ENCODE results near the gene PHAX.
"Not testable (repeated sequence)": the region's sequence is repeated elsewhere in the genome, so short reads cannot be mapped to it uniquely, and the experiment has no call there.

The PHAX gene

DNA sequence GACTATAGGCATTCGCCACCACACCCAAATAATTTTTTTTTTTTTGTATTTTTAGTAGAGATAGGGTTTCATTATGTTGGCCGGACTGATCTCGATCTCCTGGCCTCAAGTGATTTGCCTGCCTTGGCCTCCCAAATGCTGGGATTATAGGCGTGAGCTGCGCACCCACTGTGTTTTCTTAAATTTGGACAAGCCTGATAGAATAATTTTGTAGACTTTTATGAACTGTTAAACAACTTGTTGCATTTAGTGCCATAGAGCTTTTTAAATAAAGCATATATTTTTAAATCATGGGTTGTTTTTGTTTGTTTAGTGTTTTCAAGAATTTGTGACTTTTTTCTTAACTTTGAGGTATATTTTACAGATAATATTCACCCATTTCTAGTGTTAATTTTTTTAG is 4.8 kb downstream of the PHAX start:
- H3K4me3 ChIP-seq (ENCODE audit: control insufficient read depth, low read depth, low read length), result no peak overlapping the region
- no peak for DNase-seq (ENCODE audit: low read depth)
- TF ChIP-seq, protein P1, sequence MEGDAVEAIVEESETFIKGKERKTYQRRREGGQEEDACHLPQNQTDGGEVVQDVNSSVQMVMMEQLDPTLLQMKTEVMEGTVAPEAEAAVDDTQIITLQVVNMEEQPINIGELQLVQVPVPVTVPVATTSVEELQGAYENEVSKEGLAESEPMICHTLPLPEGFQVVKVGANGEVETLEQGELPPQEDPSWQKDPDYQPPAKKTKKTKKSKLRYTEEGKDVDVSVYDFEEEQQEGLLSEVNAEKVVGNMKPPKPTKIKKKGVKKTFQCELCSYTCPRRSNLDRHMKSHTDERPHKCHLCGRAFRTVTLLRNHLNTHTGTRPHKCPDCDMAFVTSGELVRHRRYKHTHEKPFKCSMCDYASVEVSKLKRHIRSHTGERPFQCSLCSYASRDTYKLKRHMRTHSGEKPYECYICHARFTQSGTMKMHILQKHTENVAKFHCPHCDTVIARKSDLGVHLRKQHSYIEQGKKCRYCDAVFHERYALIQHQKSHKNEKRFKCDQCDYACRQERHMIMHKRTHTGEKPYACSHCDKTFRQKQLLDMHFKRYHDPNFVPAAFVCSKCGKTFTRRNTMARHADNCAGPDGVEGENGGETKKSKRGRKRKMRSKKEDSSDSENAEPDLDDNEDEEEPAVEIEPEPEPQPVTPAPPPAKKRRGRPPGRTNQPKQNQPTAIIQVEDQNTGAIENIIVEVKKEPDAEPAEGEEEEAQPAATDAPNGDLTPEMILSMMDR (conservative IDR thresholded peaks at IDR 0.05; ENCODE audit: control insufficient read depth, insufficient read depth, low read depth, low read length), result no peak

DNA sequence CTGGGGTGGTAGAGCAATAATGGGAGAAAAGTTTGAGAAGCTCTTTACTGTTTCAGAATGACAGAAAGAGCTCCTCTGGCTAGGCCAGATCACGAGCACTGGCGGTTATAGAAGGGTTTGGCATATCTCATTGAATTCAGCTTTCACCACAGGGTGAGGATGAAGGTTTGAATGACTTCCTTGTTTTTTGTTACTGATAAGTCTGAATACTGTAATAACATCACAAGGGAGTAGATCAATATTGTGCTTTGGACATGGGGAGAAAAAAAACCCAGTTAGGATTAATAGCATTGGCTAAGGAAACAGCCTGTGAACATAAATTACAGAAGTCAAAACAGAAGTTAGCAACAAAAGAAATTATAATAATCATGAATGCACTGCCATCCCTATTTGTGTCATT is 9.4 kb downstream of the PHAX start:
- TF ChIP-seq, protein P1 (conservative IDR thresholded peaks at IDR 0.05; ENCODE audit: control insufficient read depth, insufficient read depth, low read depth, low read length), result no peak
- no peak overlapping the region for H3K4me3 ChIP-seq (ENCODE audit: control insufficient read depth, low read depth, low read length)

DNA sequence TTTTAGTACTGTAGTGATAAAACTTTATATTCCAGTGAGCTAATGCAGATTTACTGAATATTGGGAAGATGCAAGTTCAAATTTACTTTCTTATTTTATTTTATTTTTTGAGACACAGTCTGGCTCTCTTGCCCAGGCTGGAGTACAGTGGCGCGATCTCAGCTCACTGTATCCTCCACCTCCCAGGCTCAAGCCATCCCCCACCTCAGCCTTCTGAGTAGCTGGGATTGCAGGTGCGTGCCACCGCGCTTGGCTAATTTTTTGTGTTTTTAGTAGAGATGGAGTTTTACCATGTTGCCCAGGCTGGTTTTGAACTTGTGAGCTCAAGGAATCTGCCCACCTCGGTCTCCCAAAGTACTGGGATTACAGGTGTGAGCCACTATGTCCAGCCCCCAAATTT is 9.9 kb downstream of the PHAX start:
- DNase-seq (ENCODE audit: low read depth), result no peak
- H3K4me3 ChIP-seq (ENCODE audit: control insufficient read depth, low read depth, low read length), result no peak overlapping the region
- TF ChIP-seq, protein P1 (conservative IDR thresholded peaks at IDR 0.05; ENCODE audit: control insufficient read depth, insufficient read depth, low read depth, low read length), result no peak

More for the DNA sequence above, 9.4 kb downstream of the PHAX start:
- DNase-seq (ENCODE audit: low read depth), result no peak

DNA sequence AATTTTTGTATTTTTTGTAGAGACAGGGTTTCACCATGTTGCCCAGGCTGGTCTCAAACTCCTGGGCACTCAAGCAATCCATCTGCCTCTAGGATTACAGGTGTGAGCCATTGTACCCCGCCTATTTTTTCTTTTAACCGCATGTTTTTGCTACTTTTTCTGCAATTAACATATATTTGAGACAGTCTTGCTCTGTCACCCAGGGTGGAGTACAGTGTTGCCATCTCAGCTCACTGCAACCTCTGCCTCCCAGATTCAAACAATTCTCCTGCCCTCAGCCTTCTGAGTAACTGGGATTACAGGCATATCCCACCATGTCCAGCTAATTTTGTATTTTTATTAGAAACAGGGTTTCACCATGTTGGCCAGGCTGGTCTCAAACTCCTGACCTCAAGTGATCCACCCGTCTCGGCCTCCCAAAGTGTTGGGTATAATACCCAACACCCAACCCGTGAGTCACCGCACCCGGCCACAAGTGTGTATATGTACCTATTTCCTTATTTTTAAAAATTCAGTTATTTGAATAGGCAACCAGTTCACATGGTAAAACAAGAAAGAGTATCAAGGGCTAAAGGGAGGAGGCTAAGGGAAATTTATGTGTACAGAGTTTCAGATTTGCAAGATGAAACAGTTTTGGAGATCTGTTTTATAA is 13.3 kb downstream of the PHAX start:
- no peak for DNase-seq (ENCODE audit: low read depth)
- H3K4me3 ChIP-seq (ENCODE audit: control insufficient read depth, low read depth, low read length), result no peak overlapping the region
- TF ChIP-seq, protein P1 (conservative IDR thresholded peaks at IDR 0.05; ENCODE audit: control insufficient read depth, insufficient read depth, low read depth, low read length), result no peak

DNA sequence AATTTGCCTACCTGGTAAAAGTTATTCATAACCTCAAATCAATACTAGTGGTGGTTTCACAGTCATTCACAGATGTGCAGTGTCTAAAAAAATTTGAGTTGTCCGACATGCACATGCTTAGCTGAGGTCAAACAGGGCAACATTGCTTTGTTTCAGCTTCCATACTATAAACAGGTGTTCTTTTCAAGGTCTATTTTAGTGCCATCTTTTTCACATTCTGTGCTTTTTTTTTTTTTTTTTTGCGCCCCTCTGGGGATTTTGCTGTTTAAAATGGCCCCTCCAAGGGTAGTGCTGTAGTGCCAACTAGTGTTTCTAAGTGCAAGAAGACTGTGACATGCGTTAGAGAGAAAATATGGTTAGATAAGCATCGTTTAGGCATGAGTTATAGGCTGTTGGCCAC is 14.5 kb downstream of the PHAX start:
- no peak for DNase-seq (ENCODE audit: low read depth)
- TF ChIP-seq, protein P1 (conservative IDR thresholded peaks at IDR 0.05; ENCODE audit: control insufficient read depth, insufficient read depth, low read depth, low read length), result no peak
- no peak overlapping the region for H3K4me3 ChIP-seq (ENCODE audit: control insufficient read depth, low read depth, low read length)

DNA sequence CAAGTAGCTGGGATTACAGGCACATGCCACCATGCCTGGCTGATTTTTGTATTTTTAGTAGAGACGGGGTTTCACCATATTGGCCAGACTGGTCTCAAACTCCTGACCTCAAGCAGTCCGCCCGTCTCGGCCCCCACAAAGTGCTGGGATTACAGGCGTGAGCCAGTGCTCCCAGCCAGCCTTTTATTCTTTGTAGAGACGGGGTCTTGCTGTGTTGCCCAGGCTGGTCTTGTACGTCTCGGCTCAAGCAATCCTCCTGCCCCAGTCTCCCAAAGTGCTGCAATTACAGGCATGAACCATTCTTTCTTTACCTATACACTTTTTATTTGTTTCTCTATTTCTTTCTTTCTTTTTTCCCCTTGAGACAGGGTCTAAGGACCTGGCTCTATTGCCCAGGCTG is 16.9 kb downstream of the PHAX start:
- not testable (repeated sequence) for DNase-seq (ENCODE audit: low read depth); H3K4me3 ChIP-seq (ENCODE audit: control insufficient read depth, low read depth, low read length)

DNA sequence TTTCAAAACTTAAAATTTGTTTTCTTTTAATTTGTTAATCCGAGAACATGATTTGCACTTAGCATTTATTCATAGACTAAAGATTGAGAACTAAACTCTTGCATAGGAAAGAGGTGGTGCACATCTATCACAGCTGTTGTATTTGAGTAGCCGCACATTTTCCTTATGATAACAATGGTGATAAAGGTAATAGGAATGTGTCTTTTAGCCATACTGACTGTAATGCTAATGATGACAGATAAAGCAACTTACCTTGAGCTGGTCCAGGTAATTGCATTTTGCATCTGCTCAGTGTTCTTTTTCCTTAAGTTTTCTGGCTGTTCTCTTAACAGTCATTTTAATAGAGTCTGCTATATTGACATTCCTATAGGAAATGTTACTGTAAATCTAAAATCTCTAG is 19.0 kb downstream of the PHAX start:
- no peak for DNase-seq (ENCODE audit: low read depth)
- TF ChIP-seq, protein P1 (conservative IDR thresholded peaks at IDR 0.05; ENCODE audit: control insufficient read depth, insufficient read depth, low read depth, low read length), result no peak
- no peak overlapping the region for H3K4me3 ChIP-seq (ENCODE audit: control insufficient read depth, low read depth, low read length)

Measured in fibroblast of mammary gland (primary cell).